PC-9 (cell line): ENCODE results near the gene TMEM198. TPM values are rescaled to one million over a fixed set of nuclear protein-coding genes. Genes with fewer than 3 reads are reported as not detected.

ENCODE experiments used
- BruUV-seq: library from RNA; stranded (reverse); fragments of 400-500 nt; replicated peaks from 2 replicates; lab custom pipeline; 2021; lab: Mats Ljungman, UMichigan
- CTCF ChIA-PET: fragments of 300-600 bp; sonication (Branson Sonifier 250); formaldehyde crosslinking; loops from one replicate; lab custom pipeline; 2022; ENCODE audit warnings: antibody characterized with exemption; lab: Charles Lee
- POLR2A ChIA-PET: fragments of 300-600 bp; sonication (Branson Sonifier 250); formaldehyde crosslinking; loops from one replicate; lab custom pipeline; 2022; ENCODE audit warnings: antibody characterized with exemption; ENCODE audit not compliant: unreplicated experiment; lab: Charles Lee
- DNase-seq, 2 experiments: peaks; one replicate each; pipeline versions ENCODE4 v3.0.0 to v3.0.0-alpha.2; 2015 to 2022; ENCODE audit warnings: mixed read lengths in 1 of 2
- H2AFZ ChIP-seq: fragments of 200-600 bp; sonication (generic); 2 replicates; pipeline ENCODE4 v1.8.1; 2017; ENCODE audit warnings: antibody characterized with exemption
- H3F3A ChIP-seq: fragments of 200-600 bp; sonication (generic); 2 replicates; pipeline ENCODE4 v1.8.1; 2017; ENCODE audit warnings: antibody characterized with exemption, mild to moderate bottlenecking, low read depth; ENCODE audit not compliant: insufficient read depth
- H3K27ac ChIP-seq: fragments of 200-600 bp; sonication (generic); 2 replicates; pipeline ENCODE4 v1.6.1; 2016; ENCODE audit warnings: mixed run types
- H3K27me3 ChIP-seq: fragments of 200-600 bp; sonication (generic); 2 replicates; pipeline ENCODE4 v1.6.1; 2016; ENCODE audit warnings: low read depth, mixed run types; ENCODE audit not compliant: insufficient read depth
- H3K36me3 ChIP-seq: fragments of 200-600 bp; sonication (generic); 2 replicates; pipeline ENCODE4 v1.6.1; 2016; ENCODE audit warnings: low read depth, mixed run types
- H3K4me1 ChIP-seq: fragments of 200-600 bp; sonication (generic); replicated peaks from 2 replicates; pipeline ENCODE4 v1.6.1; 2016; ENCODE audit warnings: mixed run types; ENCODE audit not compliant: insufficient read depth
- H3K4me2 ChIP-seq: fragments of 200-600 bp; sonication (generic); 2 replicates; pipeline ENCODE4 v1.6.1; 2017; ENCODE audit warnings: mixed run types
- H3K4me3 ChIP-seq: fragments of 200-600 bp; sonication (generic); 2 replicates; pipeline ENCODE4 v1.6.1; 2016; ENCODE audit warnings: mixed run types
- H3K79me2 ChIP-seq: fragments of 200-600 bp; sonication (generic); 2 replicates; pipeline ENCODE4 v1.6.1; 2017; ENCODE audit warnings: low read depth, mixed run types
- H3K9me2 ChIP-seq: fragments of 200-600 bp; sonication (generic); 2 replicates; pipeline ENCODE4 v1.8.1; 2017; ENCODE audit warnings: mild to moderate bottlenecking; ENCODE audit not compliant: insufficient read depth
- H3K9me3 ChIP-seq: fragments of 200-600 bp; sonication (generic); 2 replicates; pipeline ENCODE4 v1.8.1; 2016; ENCODE audit warnings: low read depth; ENCODE audit not compliant: insufficient read depth
- H4K20me1 ChIP-seq: fragments of 200-600 bp; sonication (generic); 2 replicates; pipeline ENCODE4 v1.8.1; 2017; ENCODE audit not compliant: insufficient read depth
- CTCF ChIP-seq: fragments of 200-600 bp; sonication (generic); conservative IDR thresholded peaks from 2 replicates; pipeline ENCODE4 v1.6.1; 2017; ENCODE audit warnings: mixed run types, antibody characterized with exemption, mild to moderate bottlenecking, moderate library complexity
- EZH2 ChIP-seq: fragments of 200-600 bp; sonication (generic); IDR thresholded peaks from 2 replicates; pipeline ENCODE4 v1.8.0; 2017; ENCODE audit warnings: antibody characterized with exemption, low read depth
- intact Hi-C: fragments of 100-400 bp; cut with micrococcal nuclease; formaldehyde crosslinking; loops from one replicate; pipeline ENCODE4 v1.10.0; 2022; ENCODE audit not compliant: unreplicated experiment
- total RNA-seq: library from RNA; stranded (reverse); gene quantifications from 2 replicates; pipeline ENCODE4 v1.2.3, GENCODE V29; 2021

The TMEM198 gene
- total RNA-seq, 1 experiment from 2014 or later = 3.6 TPM

- CTCF ChIA-PET = interaction anchor here (0.9 kb wide), 1 partner anchor 16 kb away, joined by 3 read pairs; no protein-coding TSS in a partner anchor
- no peak for TF ChIP-seq CTCF
- TF ChIP-seq EZH2 = no peak
- intact Hi-C loops = no loop called here
- no peak for DNase-seq
- Histone ChIP-seq H3K4me2 (no peak overlapping the region), H4K20me1 (no peaks in the 10 kb centered on the region), H3K79me2 (no peaks in the 10 kb centered on the region), H3F3A (peaks cover 6% of the 10 kb centered on the region; the same call in 1 of the 2 replicates), H2AFZ (no peak overlapping the region), H3K27ac (no peak overlapping the region), H3K9me3 (no peaks in the 10 kb centered on the region), H3K9me2 (no peaks in the 10 kb centered on the region), H3K27me3 (peaks cover 33% of the 10 kb centered on the region), H3K4me1 (peaks cover 15% of the 10 kb centered on the region), H3K4me3 (no peak overlapping the region), H3K36me3 (no peaks in the 10 kb centered on the region)
- no TSS peak for BruUV-seq
- POLR2A ChIA-PET = no interaction called here
Observed at GRCh38 chr2:219525533-219526232, 18.1 kb upstream of the TMEM198 start.

GRCh38 chr2:219526320-219527075 lies 17.3 kb upstream of the TMEM198 start:
- DNase-seq = no peak
- Histone ChIP-seq H3K27me3 (peaks cover 33% of the 10 kb centered on the region), H3F3A (peaks cover 5% of the 10 kb centered on the region; the same call in 1 of the 2 replicates), H4K20me1 (no peaks in the 10 kb centered on the region), H2AFZ (no peak overlapping the region), H3K4me3 (no peak overlapping the region), H3K27ac (no peak overlapping the region), H3K79me2 (no peaks in the 10 kb centered on the region), H3K4me1 (peaks cover 15% of the 10 kb centered on the region), H3K9me3 (no peaks in the 10 kb centered on the region), H3K9me2 (no peaks in the 10 kb centered on the region), H3K36me3 (no peaks in the 10 kb centered on the region), H3K4me2 (no peak overlapping the region)
- BruUV-seq = no TSS peak
- intact Hi-C loops = no loop called here
- TF ChIP-seq EZH2 (no peak), CTCF (no peak)
- POLR2A ChIA-PET = interaction anchor here (0.6 kb wide), 1 partner anchor 84 kb away, joined by 3 read pairs; no protein-coding TSS in a partner anchor
- CTCF ChIA-PET = interaction anchor here (0.8 to 0.9 kb wide), 2 partner anchors 17 to 122 kb away, joined by 3 to 4 read pairs; no protein-coding TSS in a partner anchor

- H4K20me1 ChIP-seq = no peaks in the 10 kb centered on the region
- no peaks in the 10 kb centered on the region for H3K36me3 ChIP-seq
- H3F3A ChIP-seq = no peaks in the 10 kb centered on the region
- no peak overlapping the region for H3K27ac ChIP-seq
- no peak overlapping the region for H3K4me3 ChIP-seq
- no peaks in the 10 kb centered on the region for H3K9me3 ChIP-seq
- H3K27me3 ChIP-seq = peaks cover 33% of the 10 kb centered on the region
- POLR2A ChIA-PET = interaction anchor here (0.6 kb wide), 1 partner anchor 85 kb away, joined by 3 read pairs; no protein-coding TSS in a partner anchor
- TF ChIP-seq CTCF (no peak), EZH2 (no peak)
- no peak overlapping the region for H3K4me2 ChIP-seq
- intact Hi-C loops = no loop called here
- H3K4me1 ChIP-seq = peaks cover 10% of the 10 kb centered on the region
- no TSS peak for BruUV-seq
- no peaks in the 10 kb centered on the region for H3K9me2 ChIP-seq
- CTCF ChIA-PET = interaction anchor here (0.8 to 1.4 kb wide), 2 partner anchors 17 to 122 kb away, joined by 4 read pairs; no protein-coding TSS in a partner anchor
- no peaks in the 10 kb centered on the region for H3K79me2 ChIP-seq
- peak in 1 of 2 experiments; percentile 51 for DNase-seq
- no peak overlapping the region for H2AFZ ChIP-seq
Observed at GRCh38 chr2:219527076-219527394, 16.8 kb upstream of the TMEM198 start.
